Activated CD8-positive, alpha-beta memory T cell treated with anti-CD3 and anti-CD28 coated beads, Interleukin-2, amount 50 U/mL, for 48 hours (primary cell): ENCODE results near the gene PPP1R1C.
"Not testable (repeated sequence)": the region's sequence is repeated elsewhere in the genome, so short reads cannot be mapped to it uniquely, and the experiment has no call there.

Experiments
- DNase-seq: peaks from one replicate; pipeline ENCODE4 v3.0.0-alpha.2; 2020

The PPP1R1C gene

DNA sequence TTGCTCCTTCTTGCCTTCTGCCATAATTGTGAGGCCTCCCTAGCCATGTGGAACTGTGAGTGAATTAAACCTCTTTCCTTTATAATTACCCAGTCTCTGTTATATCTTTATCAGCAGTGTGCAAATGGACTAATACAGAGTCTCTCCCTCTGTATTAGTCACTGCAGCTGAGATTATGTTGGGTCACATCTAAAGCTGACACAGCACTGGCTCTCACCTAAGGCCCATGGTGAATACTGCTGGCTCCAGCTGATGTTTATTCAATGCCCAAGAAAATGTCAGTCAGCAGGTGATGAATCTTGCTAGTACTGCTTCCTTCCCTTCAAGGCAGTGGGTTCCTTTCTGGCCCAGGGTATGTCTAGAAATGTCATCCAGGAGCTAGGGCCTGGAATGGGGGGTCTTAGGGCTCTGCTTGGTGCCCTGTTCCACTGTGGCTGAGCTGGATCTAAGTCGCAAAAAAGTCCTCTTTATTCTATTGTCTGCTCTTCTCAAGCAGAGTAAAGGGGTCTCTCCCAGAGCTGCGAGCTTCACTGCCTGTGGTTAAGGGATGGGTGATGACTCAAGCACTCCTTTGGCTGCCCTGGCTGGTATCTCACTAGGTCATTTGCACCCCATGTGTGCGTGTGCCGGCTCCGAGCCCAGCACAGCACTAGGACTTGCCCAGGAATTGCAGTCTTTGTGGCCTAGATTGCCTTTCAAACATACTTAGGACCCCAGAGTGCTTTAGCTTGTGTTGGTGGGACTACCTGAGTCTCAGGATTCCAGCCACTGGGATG, 29.9 kb downstream of the PPP1R1C start:
- no peak for DNase-seq

DNA sequence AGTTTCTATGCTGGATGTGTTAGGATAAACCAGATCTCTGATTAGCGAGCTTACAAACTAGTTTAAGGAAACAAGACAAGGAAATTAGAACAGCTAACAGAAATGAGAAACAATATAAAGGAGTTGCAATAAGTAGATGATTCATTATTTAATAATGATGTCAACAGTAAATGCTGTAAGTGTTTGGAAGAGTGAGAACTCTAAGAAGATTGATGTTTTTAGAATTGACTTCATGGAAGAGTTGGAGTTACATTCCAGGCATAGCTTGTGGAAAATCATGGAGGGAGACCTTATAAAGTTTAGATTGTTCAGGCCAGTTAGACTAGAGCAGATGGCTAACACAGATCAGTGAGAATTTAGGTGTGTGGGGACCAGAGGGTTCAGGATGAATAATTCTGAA, 32.6 kb downstream of the PPP1R1C start:
- DNase-seq: no peak

DNA sequence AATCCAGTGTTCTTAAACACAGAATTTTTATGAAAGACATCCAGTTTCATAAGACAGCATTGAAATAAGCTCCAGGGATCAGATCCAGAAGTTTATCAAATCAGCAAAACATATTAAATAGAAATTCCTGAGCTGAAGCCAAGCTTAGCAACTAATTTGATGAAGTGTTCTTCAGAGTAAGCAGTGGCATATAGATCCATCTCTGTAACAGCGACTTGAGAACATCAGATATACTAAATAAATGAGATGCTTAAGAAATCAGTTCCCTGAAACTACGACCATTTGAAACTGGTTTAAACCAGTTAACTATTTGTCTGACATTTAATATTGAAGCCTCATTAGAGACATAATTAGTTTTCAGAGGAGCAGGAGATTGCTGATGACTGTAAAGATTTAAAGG, 34.1 kb downstream of the PPP1R1C start:
- DNase-seq: no peak

DNA sequence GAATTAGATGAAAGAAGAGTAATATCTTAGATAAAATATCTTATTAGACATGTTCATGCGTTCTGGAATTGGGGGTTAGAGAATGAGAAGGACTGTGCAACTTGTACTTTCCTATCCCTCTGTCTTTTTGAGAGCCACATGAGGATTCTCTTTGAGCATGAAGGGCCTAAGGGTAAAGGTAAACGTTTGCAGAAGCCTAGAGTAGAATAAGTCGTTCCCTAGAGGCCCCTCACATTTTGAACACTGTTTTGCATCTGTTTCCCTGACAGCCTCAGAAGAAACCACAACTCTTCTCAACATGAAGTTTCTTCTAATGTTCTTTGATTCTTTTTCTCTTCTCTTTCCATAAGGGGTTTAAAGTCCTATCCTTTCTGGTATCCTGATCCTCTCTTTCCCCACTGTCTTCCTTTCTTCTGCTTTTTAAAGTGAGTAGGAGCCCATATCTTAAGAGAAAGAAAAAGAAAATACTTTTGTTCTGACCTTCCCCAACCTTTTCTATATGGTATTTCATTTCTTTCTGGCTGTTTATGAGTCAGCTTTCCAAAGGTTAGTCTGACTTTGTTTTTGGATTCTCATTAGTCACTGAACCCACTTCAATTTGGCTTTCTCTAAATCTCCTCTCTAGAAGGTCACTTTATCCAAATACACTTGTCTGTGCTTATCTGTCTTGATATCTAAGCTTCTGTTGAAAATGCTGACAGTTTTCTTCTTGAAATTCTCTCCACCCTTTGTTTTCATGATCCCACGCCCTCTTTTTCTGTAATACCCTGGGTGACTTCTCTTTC, 34.8 kb downstream of the PPP1R1C start:
- no peak for DNase-seq

DNA sequence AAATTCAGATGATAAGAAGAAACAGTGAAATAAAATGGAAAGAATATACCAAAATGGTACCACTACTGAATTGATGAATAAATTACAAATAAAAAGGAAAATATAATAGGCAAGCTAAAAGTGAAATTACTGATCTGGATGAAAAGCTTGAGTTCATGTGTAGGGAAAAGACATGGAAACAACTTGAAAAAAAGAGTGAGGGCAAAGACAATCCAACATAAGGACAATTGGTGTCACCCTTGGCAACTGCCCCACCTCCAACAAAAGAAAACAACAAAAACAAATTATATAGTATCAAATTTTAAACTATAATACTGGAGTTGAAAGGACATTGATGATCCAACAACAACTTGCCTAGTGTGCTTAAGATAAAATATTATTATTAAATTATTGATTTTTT, 37.6 kb downstream of the PPP1R1C start:
- no peak for DNase-seq

DNA sequence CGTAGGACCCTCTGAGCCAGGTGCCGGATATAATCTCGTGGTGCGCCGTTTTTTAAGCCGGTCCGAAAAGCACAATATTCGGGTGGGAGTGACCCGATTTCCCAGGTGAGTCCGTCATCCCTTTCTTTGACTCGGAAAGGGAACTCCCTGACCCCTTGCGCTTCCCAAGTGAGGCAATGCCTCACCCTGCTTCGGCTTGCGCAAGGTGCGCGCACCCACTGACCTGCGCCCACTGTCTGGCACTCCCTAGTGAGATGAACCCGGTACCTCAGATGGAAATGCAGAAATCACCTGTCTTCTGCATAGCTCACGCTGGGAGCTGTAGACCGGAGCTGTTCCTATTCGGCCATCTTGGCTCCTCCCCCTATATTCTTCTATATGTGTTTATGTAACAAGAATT, 45.2 kb downstream of the PPP1R1C start:
- not testable (repeated sequence) for DNase-seq

DNA sequence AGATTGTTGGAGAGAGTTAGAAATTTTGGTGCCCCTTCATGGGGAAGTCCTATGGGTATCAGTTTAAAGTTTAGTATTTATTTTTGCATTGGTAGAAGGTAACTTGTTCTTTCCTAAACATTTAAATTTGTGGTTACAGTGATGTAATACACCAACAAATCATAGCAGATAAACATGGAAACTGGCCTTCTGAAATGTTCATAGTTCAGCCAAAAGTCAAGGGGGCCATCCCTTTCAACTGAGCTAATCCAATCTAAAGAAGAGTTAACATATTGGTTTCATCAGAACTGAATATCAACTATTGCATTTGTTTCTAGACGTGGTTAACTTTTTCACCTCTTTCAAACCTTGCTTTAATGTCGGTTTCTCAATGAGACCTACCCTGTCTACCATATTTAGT, 46.3 kb downstream of the PPP1R1C start:
- DNase-seq: no peak

DNA sequence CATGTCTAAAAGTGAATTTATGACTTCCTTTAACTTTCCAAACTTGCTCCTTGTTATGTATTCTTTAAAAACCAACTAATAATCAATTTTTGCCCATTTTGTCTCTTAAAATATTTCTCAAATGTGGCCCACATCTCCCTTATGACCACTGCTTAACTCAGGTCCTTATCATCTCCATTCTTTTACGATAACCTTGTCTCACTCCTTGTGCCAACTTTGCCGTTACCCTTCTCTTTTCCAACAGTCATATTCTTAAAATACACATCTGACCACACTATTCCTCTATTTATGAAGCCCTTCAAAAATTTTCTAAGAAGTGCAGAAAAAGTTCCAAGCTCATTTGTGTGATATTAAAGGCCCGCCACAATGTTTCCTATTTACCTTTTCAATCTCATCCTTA, 47.8 kb downstream of the PPP1R1C start:
- DNase-seq: no peak

DNA sequence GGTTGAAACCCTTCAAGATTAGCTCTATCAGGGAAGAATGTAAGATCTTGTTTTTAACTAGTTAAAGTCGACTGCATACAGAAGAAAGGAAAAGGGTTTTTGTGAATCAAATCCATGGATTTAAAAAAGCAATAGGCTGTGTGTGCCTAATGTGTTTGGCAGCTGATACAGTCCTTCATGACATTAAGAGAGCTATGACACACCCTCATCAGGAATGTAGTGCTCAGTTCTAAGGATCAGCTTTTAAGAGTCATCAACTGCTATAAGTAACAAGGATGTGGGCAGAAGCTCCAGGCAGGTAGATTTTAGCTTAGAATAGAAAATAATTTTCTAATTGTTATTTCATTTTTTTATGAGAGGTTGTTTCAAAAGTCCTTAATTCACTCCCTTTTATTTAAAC, 52.9 kb downstream of the PPP1R1C start:
- no peak for DNase-seq

DNA sequence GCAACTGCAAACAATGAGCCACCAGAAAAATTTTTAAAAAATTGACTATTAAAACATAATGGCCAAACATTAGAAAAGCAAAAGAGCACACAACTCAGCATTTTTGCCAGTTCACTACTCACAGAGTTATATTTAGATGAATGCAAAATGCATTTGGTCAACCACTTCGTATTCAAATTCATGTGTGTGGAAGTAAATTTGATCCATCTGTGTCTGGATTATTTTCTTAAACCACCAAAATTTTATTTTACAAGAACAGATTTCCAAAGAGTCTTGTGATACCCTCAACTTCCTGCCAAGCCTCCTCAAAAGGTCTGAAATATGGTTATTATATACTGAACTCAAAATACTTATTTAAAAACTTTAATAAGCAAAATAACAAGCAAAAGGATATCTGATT, 57.4 kb downstream of the PPP1R1C start:
- no peak for DNase-seq

DNA sequence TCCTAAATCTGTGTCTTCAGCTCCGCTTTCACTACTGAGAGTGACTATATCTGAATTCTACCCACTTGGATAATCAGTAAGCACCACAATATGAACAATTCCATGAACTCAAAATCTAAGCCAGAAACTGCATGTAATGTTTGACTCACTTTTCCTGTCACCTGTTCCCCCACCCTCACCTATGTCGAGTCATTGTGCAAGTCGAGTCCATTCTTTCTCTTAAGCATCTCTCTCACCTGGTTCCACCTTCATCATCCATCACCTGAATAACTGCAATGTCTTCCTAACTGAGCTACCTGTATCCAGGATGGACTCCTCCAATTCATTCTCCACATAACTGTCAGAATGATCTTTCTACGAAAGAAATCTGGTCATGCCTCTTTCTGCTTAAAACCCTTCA, 58.2 kb downstream of the PPP1R1C start:
- no peak for DNase-seq

DNA sequence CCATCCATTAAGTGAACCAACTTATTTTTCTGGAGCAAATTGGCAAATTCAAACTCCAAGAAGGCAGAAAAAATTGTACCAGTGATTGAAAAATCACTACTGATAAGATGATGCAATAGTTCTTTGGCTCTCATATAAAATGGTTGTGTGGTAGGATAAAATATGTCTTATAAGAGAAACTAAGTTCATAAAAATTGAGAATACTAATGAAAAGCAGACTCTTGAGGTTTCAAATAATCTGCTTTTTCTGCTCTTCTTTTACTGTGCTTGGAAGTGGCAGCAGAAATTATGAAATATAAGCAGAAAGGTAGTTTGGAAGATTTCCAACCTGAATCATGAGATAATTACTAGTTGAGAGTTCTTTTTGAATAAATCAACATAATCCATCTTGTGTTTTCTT, 61.9 kb downstream of the PPP1R1C start:
- DNase-seq: no peak

DNA sequence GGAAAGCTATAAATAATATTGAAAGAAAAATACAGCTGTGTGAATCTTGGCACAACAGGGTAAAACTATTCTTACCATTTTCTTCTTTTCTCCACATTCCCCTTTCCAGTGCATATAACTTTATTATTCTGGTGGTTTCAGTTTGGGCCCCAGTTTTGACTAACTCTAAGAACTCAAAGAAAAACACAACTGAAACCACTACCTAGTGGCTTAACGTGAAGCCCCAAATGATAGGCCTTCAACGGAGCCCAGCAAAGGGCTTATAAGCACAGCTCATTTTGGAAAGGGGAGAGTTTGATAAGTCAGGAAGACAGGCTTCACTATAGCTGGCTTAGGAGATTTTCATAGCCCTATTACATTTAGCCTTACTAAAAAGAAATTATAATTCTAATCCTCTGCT, 62.4 kb downstream of the PPP1R1C start:
- no peak for DNase-seq

DNA sequence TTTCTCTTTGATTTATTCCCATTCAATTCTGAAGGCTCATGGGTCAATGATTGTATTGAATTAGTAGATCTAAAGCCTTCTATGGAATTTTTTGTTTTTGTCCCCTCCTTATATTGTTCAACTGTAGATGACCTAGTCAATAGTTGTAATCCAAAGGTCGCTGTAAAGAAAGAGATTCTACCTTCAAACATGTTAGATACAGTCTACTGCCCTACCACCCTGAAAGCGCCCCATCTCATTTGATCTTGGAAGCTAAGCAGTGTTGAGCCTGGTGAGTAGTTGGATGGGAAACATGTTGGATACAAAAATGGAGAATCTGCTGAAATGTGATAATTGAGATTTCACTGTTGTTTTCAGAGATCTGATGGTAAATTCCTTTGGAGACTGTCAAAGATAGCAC, 63.0 kb downstream of the PPP1R1C start:
- no peak for DNase-seq

DNA sequence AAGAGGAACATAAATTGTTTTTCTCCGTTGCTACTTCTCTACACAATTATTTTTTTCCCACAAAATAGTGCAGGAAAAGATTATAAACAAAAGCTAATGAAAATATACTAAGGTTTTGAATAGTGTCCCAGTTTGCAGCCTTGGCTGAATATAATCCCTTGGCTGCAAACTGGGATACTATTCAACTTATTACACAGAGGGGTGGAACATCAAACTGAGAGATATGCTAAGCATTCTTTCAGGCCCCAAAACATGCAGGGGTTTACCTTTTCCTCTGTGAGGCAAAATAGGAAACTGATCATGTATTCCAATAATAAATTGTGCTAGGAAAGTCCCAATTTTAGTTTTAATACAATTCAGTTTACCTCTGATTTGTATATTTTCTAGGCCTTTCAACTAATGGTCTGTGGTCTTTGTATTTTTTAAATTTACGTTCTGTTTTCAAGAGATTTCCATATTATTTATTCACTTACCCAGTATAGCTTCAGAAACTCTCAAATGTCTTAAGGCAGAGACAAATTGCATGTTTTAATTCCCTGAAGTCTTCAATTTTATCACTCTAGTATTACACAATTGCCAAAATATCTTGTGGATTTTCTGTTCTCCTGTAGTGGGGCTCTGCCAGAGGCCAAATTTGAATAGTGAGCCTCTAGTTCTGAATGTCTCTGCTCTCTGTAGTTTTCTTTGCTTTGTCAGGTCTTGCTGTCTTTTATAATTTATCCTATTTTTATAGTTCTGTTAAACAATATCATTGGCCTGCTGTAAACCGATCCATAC, 63.9 kb downstream of the PPP1R1C start:
- DNase-seq: no peak

DNA sequence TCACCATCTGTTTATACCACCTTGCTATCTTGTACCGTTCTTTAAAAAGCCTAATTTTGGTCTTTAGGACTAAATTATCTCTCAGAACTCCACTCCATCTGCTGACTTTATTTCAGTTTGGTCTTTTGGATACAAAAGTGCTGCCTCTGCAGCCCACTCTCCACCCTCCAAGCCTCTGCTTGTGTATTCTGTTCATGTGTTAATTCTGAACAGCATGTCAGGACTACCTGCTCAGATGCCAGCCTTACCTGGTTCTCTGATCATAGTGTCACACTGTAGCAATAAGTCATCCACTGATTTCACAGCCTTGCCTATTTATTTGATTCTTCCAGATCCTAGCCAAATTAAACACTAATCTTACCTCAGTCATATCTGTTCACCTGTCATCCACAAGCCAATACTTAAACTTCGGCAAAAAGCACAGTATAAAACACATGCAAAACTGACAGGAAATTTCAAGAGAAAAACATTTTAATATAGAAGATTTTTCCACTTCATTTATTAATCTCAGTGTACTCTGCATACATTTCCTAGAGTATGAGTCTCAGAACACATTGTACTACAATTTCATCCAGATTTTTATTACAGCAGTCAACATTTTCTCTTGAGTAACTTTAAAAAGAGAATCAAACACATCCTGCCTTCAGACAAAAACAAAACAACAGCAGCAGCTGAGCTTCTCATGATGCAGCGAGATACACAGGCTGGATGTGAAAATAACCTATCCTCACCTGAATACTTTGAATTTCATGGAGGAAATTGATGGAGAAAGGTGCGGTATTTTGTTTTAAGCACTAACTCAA, 64.9 kb downstream of the PPP1R1C start:
- no peak for DNase-seq

DNA sequence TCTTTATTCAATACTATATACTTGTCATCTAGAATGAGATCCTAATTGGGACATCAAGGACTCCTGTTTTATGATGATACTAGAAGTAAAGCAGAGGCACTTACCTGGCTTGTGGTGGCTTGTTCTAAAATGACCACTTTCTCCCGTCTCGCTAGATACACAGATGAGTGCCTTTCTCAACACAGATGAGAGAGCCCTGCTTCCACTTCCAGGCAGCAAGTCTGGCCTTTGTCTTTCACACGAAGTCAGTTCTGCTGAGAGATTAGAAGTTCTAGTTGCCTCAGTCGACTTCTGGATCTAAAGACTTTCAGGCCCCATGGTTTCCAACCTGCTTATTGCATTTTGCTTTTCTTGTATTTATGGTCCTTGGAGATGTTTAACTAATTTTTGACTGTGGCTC, 70.3 kb downstream of the PPP1R1C start:
- DNase-seq: no peak

DNA sequence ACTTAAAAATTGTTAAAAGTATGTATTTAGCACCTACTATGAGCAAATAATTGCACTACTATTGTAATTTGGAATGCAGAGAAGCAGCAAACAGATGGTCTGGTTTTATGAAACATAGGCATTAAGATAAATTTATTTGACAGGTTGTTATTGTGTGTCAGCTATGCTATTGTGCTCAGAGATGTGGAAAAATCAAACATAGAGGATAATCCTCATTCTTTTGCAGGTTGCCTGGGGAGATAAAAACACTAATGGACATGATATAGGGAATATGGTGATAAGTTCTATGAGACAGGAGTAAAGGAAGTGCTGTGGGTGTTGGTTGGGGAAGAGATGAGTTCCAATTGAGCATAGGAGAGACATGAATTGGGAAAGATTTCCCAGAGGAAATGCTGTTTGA, 71.3 kb downstream of the PPP1R1C start:
- DNase-seq: no peak

DNA sequence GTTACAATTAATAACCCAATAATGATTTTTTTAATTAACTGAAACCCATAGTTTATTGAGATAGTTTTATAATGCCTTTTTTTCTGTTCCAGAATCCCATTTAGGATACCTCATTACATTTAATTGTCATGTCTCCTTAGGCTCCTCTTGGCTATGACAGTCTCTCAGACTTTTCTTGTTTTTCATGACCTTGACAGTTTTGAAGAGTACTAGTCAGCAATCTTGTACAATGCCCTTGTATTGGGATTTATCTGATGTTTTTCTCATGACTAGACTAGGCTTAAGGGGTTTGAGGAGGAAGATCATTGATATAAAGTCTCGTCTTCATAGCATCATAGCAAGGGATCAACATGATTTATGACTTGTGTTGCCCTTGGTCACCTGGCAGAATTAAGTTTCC, 72.4 kb downstream of the PPP1R1C start:
- no peak for DNase-seq

DNA sequence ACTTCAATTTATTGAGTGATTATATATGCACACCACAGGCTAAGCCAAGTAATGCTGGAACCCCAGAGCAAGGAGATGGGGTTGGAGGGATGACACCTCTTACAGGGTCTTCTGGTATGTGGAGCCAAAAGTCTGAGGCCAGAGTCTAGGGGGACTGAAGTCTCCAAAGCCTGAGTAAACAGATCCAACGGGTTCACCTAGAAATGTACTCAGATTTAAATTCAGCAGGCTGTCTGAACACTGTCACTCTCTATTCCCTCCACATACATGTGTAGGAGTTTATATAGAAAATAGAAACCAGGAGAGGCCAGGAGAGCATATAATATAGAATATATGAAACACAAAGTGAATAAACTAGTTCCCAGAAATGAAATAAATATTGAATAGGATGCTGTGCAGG, 76.1 kb downstream of the PPP1R1C start:
- DNase-seq: no peak

DNA sequence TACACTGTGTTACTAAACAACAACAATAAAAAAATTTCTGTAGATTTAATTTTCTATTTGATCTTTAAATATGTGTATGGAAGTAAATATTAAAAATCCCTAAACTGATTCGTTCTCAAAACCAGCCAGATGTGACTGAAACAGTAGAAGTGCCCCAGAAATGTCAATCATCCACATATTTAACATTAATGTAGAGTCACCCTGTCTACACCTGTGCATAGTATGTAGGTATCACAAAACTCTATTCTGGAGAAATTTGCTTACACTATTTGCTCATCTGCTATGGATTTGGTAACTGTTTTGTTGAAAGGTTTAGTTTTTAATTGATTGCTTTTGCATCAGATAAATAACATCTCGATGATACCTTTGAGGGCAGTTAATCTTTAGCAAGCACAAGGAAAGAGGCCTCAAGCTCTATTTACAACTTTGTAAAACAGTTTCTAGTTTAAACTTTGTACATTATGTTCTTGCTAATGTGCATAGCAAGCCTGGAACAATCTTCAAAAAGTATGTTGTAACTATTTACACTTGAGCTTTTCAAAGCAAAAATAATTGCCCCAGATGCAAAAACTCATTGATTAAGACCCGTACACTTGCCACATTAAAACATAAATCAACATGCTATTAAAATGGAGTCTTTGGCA, 76.8 kb downstream of the PPP1R1C start:
- no peak for DNase-seq

DNA sequence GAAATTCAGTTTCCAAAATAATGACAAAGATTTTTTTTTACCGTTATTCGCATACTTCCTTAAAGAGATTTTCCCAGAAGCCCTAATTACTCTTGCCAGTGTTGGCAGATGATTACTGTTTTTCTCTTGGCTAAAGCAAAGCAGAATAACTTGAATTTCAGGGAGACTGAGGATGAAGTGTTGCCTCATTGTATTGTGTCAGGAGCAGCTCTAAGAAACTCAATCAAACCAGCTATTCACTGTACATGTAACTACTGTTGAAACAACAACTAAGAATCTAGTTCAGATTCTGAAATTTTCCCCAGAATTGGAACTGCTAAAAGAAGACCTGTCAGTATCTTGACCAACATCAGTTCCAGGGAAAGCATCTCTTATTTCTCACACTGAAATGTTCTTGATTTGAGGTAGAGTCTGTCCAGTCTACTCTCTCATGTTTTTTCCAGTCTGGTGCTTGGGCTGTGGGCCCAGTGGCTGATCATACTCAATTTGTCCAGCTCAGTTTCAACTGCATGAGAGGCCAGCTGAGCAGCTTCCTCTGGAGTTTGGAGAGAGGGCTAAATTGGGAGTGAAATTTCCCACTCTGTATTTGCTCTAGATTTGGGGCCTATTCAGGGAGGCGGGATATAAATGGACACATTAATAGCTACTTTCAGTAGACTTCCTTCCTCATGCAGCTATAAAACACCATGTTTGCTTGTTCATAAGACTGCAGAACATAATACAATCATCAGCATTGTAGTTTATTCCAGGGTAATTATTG, 78.5 kb downstream of the PPP1R1C start:
- DNase-seq: no peak
